Measurements from ENCODE around the gene KIAA1958. TPM values are rescaled to one million over a fixed set of nuclear protein-coding genes. Genes with fewer than 3 reads are reported as not detected.

Gene KIAA1958
- total RNA-seq, 2 donors from 2014 or later: 7.0 to 42.8 TPM

- Histone ChIP-seq H3K27ac (no peak overlapping the region), H3K4me3 (no peak overlapping the region), H3K4me1 (replicated peaks) (no peaks in the 10 kb centered on the region), H3K36me3 (no peaks in the 10 kb centered on the region), H3K9me3 (no peaks in the 10 kb centered on the region), H3K27me3 (replicated peaks; ENCODE audit: insufficient read depth) (no peaks in the 10 kb centered on the region)
- TF ChIP-seq POLR2A (IDR thresholded peaks at IDR 0.05) (no peak), CTCF (IDR thresholded peaks at IDR 0.05) (no peak), POLR2AphosphoS5 (IDR thresholded peaks at IDR 0.05) (no peak)
- intact Hi-C loops (cut with DNase I): no loop called here
- no peak for DNase-seq (ENCODE audit: low spot score)
- 89% methylated on average over 4 of the region's 4 CpGs for WGBS
These were observed 208.3 kb downstream of the KIAA1958 start for GRCh38 chr9:112694706-112695555.

GRCh38 chr9:112696461-112696860, 209.8 kb downstream of the KIAA1958 start:
- Histone ChIP-seq H3K27ac (no peak overlapping the region), H3K36me3 (no peaks in the 10 kb centered on the region), H3K4me1 (replicated peaks) (no peaks in the 10 kb centered on the region), H3K27me3 (replicated peaks; ENCODE audit: insufficient read depth) (no peaks in the 10 kb centered on the region), H3K4me3 (no peak overlapping the region), H3K9me3 (no peaks in the 10 kb centered on the region)
- intact Hi-C loops (cut with DNase I): no loop called here
- WGBS: 96% methylated on average over 5 of the region's 5 CpGs
- TF ChIP-seq POLR2A (IDR thresholded peaks at IDR 0.05): no peak
- DNase-seq (ENCODE audit: low spot score): no peak

DNA sequence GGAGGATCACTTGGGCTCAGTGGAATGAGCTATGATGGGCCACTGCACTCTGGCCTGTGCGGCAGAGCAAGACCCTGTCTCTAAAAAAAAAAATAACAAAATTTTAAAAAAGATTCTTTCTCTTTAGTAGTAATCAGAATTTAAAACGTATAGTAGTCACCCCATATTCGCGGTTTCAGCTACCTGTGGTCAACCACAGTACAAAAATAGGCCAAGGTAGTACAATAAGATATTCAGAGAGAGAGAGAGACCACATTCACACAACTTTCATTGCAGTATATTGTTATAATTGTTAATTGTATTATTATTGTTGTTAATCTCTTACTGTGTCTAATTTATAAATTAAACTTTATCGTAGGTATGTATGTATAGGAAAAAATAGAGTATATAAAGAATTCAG, 212.6 kb downstream of the KIAA1958 start:
- no peaks in the 10 kb centered on the region for H3K27me3 ChIP-seq (replicated peaks; ENCODE audit: insufficient read depth)
- 92% methylated on average over 5 of the region's 5 CpGs for WGBS
- no peak for DNase-seq (ENCODE audit: low spot score)
- TF ChIP-seq POLR2A (IDR thresholded peaks at IDR 0.05): no peak
- no peak for TF ChIP-seq POLR2AphosphoS5 (IDR thresholded peaks at IDR 0.05)
- no peak for TF ChIP-seq CTCF (IDR thresholded peaks at IDR 0.05)
- intact Hi-C loops (cut with DNase I): no loop called here
- no peaks in the 10 kb centered on the region for H3K36me3 ChIP-seq
- no peaks in the 10 kb centered on the region for H3K4me1 ChIP-seq (replicated peaks)
- no peak overlapping the region for H3K4me3 ChIP-seq
- no peaks in the 10 kb centered on the region for H3K9me3 ChIP-seq
- no peak overlapping the region for H3K27ac ChIP-seq

GRCh38 chr9:112700085-112700484, 213.5 kb downstream of the KIAA1958 start:
- no peak overlapping the region for H3K27ac ChIP-seq
- DNase-seq (ENCODE audit: low spot score): no peak
- no peaks in the 10 kb centered on the region for H3K27me3 ChIP-seq (replicated peaks; ENCODE audit: insufficient read depth)
- no peak overlapping the region for H3K4me3 ChIP-seq
- H3K36me3 ChIP-seq: no peaks in the 10 kb centered on the region
- no peaks in the 10 kb centered on the region for H3K9me3 ChIP-seq
- intact Hi-C loops (cut with DNase I): loop anchor here (10.0 kb wide), 2 partner anchors 255 to 605 kb away; no protein-coding TSS in a partner anchor
- no peak for TF ChIP-seq POLR2A (IDR thresholded peaks at IDR 0.05)
- no peak for TF ChIP-seq CTCF (IDR thresholded peaks at IDR 0.05)
- no peak for TF ChIP-seq POLR2AphosphoS5 (IDR thresholded peaks at IDR 0.05)
- no peaks in the 10 kb centered on the region for H3K4me1 ChIP-seq (replicated peaks)

DNA sequence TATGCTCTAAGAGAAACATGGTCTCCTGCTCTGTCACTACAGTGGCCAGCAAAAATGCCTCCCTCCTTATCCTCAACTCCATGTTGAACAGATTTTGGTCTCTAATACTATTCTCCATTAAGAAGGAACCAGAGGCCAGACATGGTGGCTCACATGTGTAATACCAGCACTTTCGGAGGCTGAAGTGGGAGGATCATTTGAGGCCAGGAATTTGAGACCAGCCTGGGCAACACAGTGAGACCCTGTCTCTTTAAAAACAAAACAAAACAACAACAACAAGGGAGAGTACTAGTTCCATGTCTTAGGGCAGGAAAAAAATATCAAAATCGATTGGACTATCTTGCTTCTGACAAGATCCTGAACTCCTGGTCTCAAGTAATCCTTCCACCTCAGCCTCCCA, 216.7 kb downstream of the KIAA1958 start:
- DNase-seq (ENCODE audit: low spot score): no peak
- Histone ChIP-seq H3K27ac (no peak overlapping the region), H3K9me3 (no peaks in the 10 kb centered on the region), H3K4me1 (replicated peaks) (no peaks in the 10 kb centered on the region), H3K4me3 (no peak overlapping the region), H3K27me3 (replicated peaks; ENCODE audit: insufficient read depth) (no peaks in the 10 kb centered on the region), H3K36me3 (no peaks in the 10 kb centered on the region)
- intact Hi-C loops (cut with DNase I): loop anchor here (10.0 kb wide), 2 partner anchors 259 to 609 kb away; no protein-coding TSS in a partner anchor
- 94% methylated on average over 2 of the region's 2 CpGs for WGBS
- TF ChIP-seq POLR2A (IDR thresholded peaks at IDR 0.05) (no peak), CTCF (IDR thresholded peaks at IDR 0.05) (no peak), POLR2AphosphoS5 (IDR thresholded peaks at IDR 0.05) (no peak)
